ENCODE results near the gene DUSP7. TPM values are rescaled to one million over a fixed set of nuclear protein-coding genes. Genes with fewer than 3 reads are reported as not detected.

Gene DUSP7
- total RNA-seq, 1 experiment from 2014 or later, result 40.9 TPM

DNA sequence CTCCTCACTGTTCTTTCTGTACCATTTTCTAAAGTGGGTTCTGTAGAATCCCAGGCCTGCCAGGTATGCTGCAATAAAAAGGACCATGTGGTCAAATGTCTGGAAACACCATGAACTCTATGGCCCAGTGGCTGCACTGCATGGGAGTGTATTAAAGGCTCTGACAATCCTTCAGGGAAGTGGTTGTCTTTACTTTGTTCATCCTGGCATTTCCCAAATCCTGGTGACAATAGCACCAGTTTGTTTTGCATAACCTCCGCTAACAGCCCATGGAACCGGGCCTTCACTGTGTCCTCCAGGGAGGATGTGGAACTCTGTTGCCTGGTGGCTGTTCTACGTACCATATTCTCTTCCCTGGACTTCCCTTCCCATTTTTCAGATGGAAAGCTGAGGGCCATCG, 11.2 kb upstream of the DUSP7 start:
- ATAC-seq (no peak), DNase-seq (no peak)
- intact Hi-C loops (cut with micrococcal nuclease), result no loop called here
- H4K20me1 ChIP-seq (ENCODE audit: low read length), result no peaks in the 10 kb centered on the region
- CTCF ChIA-PET, result no interaction called here
- no peaks in the 10 kb centered on the region for H3K79me2 ChIP-seq (ENCODE audit: low read length)
- no peaks in the 10 kb centered on the region for H3K9me2 ChIP-seq (replicated peaks; ENCODE audit: low read length)
- no peaks in the 10 kb centered on the region for H3F3A ChIP-seq (ENCODE audit: low read length, unreplicated experiment)
- H3K27ac ChIP-seq (ENCODE audit: low read length), result no peak overlapping the region
- no peaks in the 10 kb centered on the region for H3K36me3 ChIP-seq (ENCODE audit: low read depth, low read length)
- H3K4me3 ChIP-seq (ENCODE audit: low read length), result no peak overlapping the region
- BruUV-seq (replicated peaks), result no TSS peak
- no peak overlapping the region for H3K4me2 ChIP-seq (ENCODE audit: low read length)
- H3K27me3 ChIP-seq (ENCODE audit: low read length), result no peaks in the 10 kb centered on the region
- no peak overlapping the region for H2AFZ ChIP-seq (ENCODE audit: low read length)
- no peaks in the 10 kb centered on the region for H3K9me3 ChIP-seq (ENCODE audit: low read length)
- POLR2A ChIA-PET (ENCODE audit: unreplicated experiment), result no interaction called here
- TF ChIP-seq EZH2phosphoT487 (IDR thresholded peaks at IDR 0.05; ENCODE audit: borderline replicate concordance, low read length) (no peak), EZH2 (IDR thresholded peaks at IDR 0.05; ENCODE audit: low read length, unreplicated experiment) (no peak)
- H3K9ac ChIP-seq (ENCODE audit: low read length), result no peak overlapping the region
- peaks cover 9% of the 10 kb centered on the region for H3K4me1 ChIP-seq (ENCODE audit: insufficient read depth, low read length)

DNA sequence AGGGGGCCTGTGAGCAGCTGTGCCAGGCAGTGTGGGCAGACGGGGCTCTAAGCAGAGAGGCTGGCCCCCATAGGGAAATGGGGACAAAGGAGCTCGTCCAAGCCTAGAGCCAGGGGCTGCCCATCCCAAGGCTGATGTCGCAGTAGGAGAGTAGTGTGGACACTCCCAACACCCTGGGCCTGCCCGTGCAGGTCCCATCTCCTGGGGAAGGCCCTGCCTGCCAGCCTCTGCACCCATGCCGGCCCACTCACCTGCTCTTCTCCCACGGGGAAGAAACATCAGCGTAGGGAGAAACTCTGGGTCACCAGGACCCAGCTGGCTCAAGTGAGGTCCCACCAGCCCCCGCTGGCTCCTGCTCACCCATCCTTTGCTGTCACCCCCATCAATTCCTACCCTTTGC, 10.7 kb upstream of the DUSP7 start:
- H3K4me1 ChIP-seq (ENCODE audit: insufficient read depth, low read length), result peaks cover 13% of the 10 kb centered on the region
- TF ChIP-seq, protein P1, sequence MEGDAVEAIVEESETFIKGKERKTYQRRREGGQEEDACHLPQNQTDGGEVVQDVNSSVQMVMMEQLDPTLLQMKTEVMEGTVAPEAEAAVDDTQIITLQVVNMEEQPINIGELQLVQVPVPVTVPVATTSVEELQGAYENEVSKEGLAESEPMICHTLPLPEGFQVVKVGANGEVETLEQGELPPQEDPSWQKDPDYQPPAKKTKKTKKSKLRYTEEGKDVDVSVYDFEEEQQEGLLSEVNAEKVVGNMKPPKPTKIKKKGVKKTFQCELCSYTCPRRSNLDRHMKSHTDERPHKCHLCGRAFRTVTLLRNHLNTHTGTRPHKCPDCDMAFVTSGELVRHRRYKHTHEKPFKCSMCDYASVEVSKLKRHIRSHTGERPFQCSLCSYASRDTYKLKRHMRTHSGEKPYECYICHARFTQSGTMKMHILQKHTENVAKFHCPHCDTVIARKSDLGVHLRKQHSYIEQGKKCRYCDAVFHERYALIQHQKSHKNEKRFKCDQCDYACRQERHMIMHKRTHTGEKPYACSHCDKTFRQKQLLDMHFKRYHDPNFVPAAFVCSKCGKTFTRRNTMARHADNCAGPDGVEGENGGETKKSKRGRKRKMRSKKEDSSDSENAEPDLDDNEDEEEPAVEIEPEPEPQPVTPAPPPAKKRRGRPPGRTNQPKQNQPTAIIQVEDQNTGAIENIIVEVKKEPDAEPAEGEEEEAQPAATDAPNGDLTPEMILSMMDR (conservative IDR thresholded peaks at IDR 0.05; ENCODE audit: low read depth, low read length), result no peak
- TF ChIP-seq EZH2phosphoT487 (IDR thresholded peaks at IDR 0.05; ENCODE audit: borderline replicate concordance, low read length), result no peak
- H3K27ac ChIP-seq (ENCODE audit: low read length), result no peak overlapping the region
- no TSS peak for BruUV-seq (replicated peaks)
- no peaks in the 10 kb centered on the region for H3K27me3 ChIP-seq (ENCODE audit: low read length)
- DNase-seq (no peak), ATAC-seq (no peak)
- H3F3A ChIP-seq (ENCODE audit: low read length, unreplicated experiment), result no peaks in the 10 kb centered on the region
- no peaks in the 10 kb centered on the region for H3K9me3 ChIP-seq (ENCODE audit: low read length)
- no peaks in the 10 kb centered on the region for H4K20me1 ChIP-seq (ENCODE audit: low read length)
- no peak overlapping the region for H3K4me3 ChIP-seq (ENCODE audit: low read length)
- no peaks in the 10 kb centered on the region for H3K9me2 ChIP-seq (replicated peaks; ENCODE audit: low read length)
- intact Hi-C loops (cut with micrococcal nuclease), result no loop called here
- no peaks in the 10 kb centered on the region for H3K79me2 ChIP-seq (ENCODE audit: low read length)
- no peak overlapping the region for H3K9ac ChIP-seq (ENCODE audit: low read length)
- CTCF ChIA-PET, result interaction anchor here (0.6 kb wide), 1 partner anchor 8 kb away, joined by 3 read pairs; no protein-coding TSS in a partner anchor
- H3K36me3 ChIP-seq (ENCODE audit: low read depth, low read length), result no peaks in the 10 kb centered on the region
- no peak overlapping the region for H3K4me2 ChIP-seq (ENCODE audit: low read length)
- no peak overlapping the region for H2AFZ ChIP-seq (ENCODE audit: low read length)
- POLR2A ChIA-PET (ENCODE audit: unreplicated experiment), result no interaction called here

DNA sequence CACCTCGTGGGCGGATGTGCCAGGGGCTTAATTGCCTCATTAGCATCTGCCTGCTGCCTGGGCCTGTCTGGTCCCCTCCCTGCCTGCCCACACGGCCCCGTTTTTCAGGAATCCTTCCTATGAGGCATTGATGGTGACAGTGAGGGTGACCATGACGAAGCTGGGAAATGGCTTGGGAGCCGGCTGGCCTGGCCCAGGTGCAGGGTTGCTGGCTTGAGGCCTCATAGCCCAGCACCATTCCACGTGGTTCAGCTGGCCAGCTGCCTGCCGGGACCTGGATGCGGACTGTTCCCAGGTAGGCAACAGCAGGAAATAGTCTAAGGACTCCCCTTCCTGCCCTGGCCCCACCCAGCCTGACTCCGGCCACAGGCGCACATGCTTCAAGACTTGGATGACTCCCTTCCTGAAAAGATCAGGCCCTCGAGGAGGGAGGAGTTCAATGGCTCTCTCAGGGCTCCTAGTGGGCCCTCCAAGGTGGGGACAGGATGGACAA, 8.9 kb upstream of the DUSP7 start:
- Histone ChIP-seq H3K4me1 (ENCODE audit: insufficient read depth, low read length) (peaks cover 15% of the 10 kb centered on the region), H3K4me2 (ENCODE audit: low read length) (no peak overlapping the region), H3K79me2 (ENCODE audit: low read length) (no peaks in the 10 kb centered on the region), H3K27ac (ENCODE audit: low read length) (no peak overlapping the region), H3K36me3 (ENCODE audit: low read depth, low read length) (no peaks in the 10 kb centered on the region), H3K9me2 (replicated peaks; ENCODE audit: low read length) (no peaks in the 10 kb centered on the region), H3F3A (ENCODE audit: low read length, unreplicated experiment) (no peaks in the 10 kb centered on the region), H3K4me3 (ENCODE audit: low read length) (no peak overlapping the region), H2AFZ (ENCODE audit: low read length) (no peak overlapping the region), H3K9me3 (ENCODE audit: low read length) (no peaks in the 10 kb centered on the region), H3K9ac (ENCODE audit: low read length) (no peak overlapping the region), H3K27me3 (ENCODE audit: low read length) (no peaks in the 10 kb centered on the region), H4K20me1 (ENCODE audit: low read length) (no peaks in the 10 kb centered on the region)
- ATAC-seq (no peak), DNase-seq (no peak)
- BruUV-seq (replicated peaks), result no TSS peak
- CTCF ChIA-PET, result no interaction called here
- POLR2A ChIA-PET (ENCODE audit: unreplicated experiment), result no interaction called here
- intact Hi-C loops (cut with micrococcal nuclease), result no loop called here
- TF ChIP-seq EZH2 (IDR thresholded peaks at IDR 0.05; ENCODE audit: low read length, unreplicated experiment) (no peak), EZH2phosphoT487 (IDR thresholded peaks at IDR 0.05; ENCODE audit: borderline replicate concordance, low read length) (no peak)
- TF ChIP-seq, protein P1 (conservative IDR thresholded peaks at IDR 0.05; ENCODE audit: low read depth, low read length), result no peak
